Right atrium auricular region (tissue), 2 donors: Measurements from ENCODE around the gene FKBP10. TPM values are rescaled to one million over a fixed set of nuclear protein-coding genes. Genes with fewer than 3 reads are reported as not detected.
"Not testable (repeated sequence)": the region's sequence is repeated elsewhere in the genome, so short reads cannot be mapped to it uniquely, and the experiment has no call there.

Experiments
- DNase-seq: peaks from one replicate; pipeline ENCODE4 v3.0.0-alpha.2; 2019; ENCODE audit warnings: low spot score
- H3K27ac ChIP-seq, 2 donors: fragments of 200-600 bp; sonication (generic); 1 replicate in 1 of 2; 2 replicates in 1 of 2; pipeline ENCODE4 v1.5.1; 2016 to 2019
- H3K27me3 ChIP-seq, 2 donors: fragments of 200-600 bp; sonication (generic); one replicate each; pipeline versions ENCODE4 v1.5.1 to v1.6.0; 2017 to 2019
- H3K36me3 ChIP-seq: fragments of 200-600 bp; sonication (generic); one replicate; pipeline ENCODE4 v1.5.1; 2016
- H3K4me1 ChIP-seq, 2 donors: fragments of 200-600 bp; sonication (generic); one replicate each; pipeline versions ENCODE4 v1.5.1 to v1.6.0; 2017 to 2019
- H3K4me3 ChIP-seq, 2 donors: fragments of 200-600 bp; sonication (generic); 1 replicate in 1 of 2; 2 replicates in 1 of 2; pipeline ENCODE4 v1.5.1; 2017 to 2019; ENCODE audit warnings: mild to moderate bottlenecking in 1 of 2, moderate library complexity in 1 of 2
- H3K9me3 ChIP-seq, 2 donors: fragments of 200-600 bp; sonication (generic); one replicate each; pipeline ENCODE4 v1.5.1; 2019
- total RNA-seq, 2 donors: library from RNA; depleted of rRNA; stranded (reverse); fragments of >200 nt; gene quantifications; one replicate each; pipeline ENCODE4 v1.1.0, GENCODE V29; 2016
- TF ChIP-seq, protein P1 (sequence below), 2 donors: fragments of 200-600 bp; sonication (generic); IDR thresholded peaks; one replicate each; pipeline ENCODE4 v1.5.1; 2019; ENCODE audit warnings: antibody characterized with exemption in 2 of 2

Gene FKBP10
- total RNA-seq, 2 donors from 2014 or later, result 24.7 to 35.1 TPM

DNA sequence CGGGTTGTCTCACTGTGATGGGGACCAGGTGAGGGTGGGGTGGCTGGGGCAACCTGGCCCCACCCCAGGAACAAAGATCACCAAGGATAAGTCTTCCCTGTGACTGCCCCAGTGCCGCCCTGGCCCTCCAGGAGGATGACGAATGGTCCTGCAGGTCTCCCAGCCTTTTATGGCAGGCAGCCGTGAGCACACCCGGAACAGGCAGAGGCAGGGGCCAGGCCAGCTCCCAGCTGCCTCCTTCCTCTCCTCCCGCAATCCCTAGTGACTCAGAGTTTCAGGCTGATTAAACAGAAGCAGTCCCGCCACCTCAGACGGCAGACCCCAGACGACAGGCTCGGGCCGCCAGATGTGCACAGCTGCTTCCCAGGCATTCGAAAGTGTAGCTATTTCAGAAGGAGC, 39.6 kb upstream of the FKBP10 start:
- Histone ChIP-seq H3K4me1 (peaks cover 0 to 62% of the 10 kb centered on the region in 2 donors), H3K9me3 (no peaks in the 10 kb centered on the region), H3K4me3 (no peak overlapping the region), H3K27me3 (no peaks in the 10 kb centered on the region), H3K36me3 (peaks cover 48% of the 10 kb centered on the region), H3K27ac (peak overlapping the region; percentile 97)
- TF ChIP-seq, protein P1, sequence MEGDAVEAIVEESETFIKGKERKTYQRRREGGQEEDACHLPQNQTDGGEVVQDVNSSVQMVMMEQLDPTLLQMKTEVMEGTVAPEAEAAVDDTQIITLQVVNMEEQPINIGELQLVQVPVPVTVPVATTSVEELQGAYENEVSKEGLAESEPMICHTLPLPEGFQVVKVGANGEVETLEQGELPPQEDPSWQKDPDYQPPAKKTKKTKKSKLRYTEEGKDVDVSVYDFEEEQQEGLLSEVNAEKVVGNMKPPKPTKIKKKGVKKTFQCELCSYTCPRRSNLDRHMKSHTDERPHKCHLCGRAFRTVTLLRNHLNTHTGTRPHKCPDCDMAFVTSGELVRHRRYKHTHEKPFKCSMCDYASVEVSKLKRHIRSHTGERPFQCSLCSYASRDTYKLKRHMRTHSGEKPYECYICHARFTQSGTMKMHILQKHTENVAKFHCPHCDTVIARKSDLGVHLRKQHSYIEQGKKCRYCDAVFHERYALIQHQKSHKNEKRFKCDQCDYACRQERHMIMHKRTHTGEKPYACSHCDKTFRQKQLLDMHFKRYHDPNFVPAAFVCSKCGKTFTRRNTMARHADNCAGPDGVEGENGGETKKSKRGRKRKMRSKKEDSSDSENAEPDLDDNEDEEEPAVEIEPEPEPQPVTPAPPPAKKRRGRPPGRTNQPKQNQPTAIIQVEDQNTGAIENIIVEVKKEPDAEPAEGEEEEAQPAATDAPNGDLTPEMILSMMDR (IDR thresholded peaks at IDR 0.05), result no peak
- peak; percentile 79 for DNase-seq

DNA sequence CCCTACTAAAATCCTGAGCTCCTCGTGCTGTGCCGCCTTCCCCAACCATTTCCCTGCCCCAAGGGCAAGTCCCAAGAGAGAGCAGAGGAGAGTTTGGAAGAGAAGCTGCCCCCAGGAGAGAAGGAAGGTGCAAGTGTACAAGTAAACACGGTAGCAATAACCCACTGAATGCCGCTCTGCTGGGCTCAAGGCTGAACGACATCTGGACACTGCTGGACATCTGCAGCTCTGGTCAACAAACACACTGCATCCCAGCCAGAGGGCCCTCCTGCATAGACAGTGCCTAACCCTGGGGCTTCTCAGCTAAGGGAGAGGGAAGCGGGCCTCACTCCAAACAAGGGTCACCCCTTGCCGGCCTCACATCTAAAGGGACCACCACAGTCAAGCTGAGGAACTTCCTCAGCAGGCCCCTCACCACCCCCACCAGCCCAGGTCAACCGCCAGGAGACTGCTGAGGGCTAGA, 39.0 kb upstream of the FKBP10 start:
- Histone ChIP-seq H3K4me3 (no peak overlapping the region), H3K27ac (peak overlapping the region; percentile 97), H3K36me3 (peaks cover 42% of the 10 kb centered on the region), H3K4me1 (peaks cover 0 to 65% of the 10 kb centered on the region in 2 donors), H3K9me3 (no peaks in the 10 kb centered on the region), H3K27me3 (no peaks in the 10 kb centered on the region)
- no peak for DNase-seq
- TF ChIP-seq, protein P1 (IDR thresholded peaks at IDR 0.05), result no peak

DNA sequence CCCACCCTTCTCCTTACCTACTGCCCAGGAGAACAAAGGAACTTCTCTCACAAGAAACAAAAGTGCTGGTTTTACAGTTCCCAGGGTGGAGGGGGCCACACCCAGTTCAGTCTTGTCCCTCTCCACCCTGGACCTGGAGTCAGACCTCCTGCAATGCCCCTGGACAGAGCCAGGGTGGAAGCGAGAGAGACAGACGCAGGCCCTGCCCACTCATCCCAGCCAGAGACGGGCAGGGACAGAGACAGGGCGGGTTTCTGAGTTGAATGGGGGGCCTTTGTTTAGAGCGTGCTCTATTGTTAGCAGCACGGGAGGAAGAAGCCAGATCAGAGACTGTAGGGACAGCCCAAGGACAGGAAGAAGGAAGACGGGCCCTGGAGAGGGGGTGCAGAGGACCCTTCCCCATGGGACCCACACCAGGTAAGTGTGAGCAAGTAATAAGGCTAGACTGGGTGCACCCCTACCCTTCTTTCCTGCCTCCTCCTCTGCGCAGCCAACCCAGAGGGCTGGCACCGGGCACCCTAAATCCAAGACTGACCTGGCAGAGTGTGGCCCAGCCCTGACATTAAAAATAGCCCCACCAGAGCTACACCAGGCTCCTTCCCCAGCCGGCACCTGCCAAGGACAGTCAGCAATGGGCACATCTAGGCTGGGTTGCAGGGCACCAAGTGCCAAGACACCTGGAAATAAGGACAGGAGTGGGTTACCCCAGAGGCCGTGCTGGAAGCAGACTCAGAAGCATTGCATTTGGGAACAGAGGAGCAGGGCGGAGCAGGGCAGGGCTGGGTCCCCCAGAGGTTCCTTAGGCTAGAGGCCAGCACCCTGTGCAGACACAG, 37.2 kb upstream of the FKBP10 start:
- DNase-seq, result no peak
- Histone ChIP-seq H3K4me3 (no peak overlapping the region), H3K9me3 (no peaks in the 10 kb centered on the region), H3K36me3 (peaks cover 24% of the 10 kb centered on the region), H3K4me1 (peaks cover 0 to 84% of the 10 kb centered on the region in 2 donors), H3K27me3 (no peaks in the 10 kb centered on the region), H3K27ac (peak overlapping the region; percentile 97)
- TF ChIP-seq, protein P1 (IDR thresholded peaks at IDR 0.05), result no peak

DNA sequence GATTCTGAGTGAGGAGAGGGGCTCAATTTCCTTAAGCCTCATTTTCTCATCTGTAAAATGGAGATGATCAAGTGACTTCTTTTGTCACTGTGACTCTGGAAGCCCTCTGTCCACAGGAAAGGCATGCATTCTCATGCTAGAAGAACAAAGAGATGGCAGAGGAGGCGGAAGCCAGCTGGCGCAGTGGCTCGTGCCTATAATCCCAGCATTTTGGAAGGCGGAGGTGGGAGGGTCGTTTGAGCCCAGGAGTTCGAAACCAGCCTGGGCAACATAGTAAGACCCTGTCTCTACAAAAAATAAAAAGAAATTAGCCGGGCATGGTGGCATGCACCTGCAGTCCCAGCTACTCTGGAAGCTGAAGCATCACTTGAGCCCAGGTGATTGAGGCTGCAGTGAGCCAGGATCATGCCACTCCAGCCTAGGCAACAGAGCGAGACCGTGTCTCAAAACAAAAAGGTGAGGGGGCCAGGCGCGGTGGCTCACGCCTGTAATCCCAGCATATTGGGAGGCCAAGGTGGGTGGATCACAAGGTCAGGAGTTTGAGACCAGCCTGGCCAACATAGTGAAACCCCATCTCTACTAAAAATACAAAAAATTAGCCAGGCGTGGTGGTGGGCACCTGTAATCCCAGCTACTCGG, 36.4 kb upstream of the FKBP10 start:
- Histone ChIP-seq H3K36me3 (peaks cover 16% of the 10 kb centered on the region), H3K4me1 (peaks cover 0 to 92% of the 10 kb centered on the region in 2 donors), H3K27ac (peak overlapping the region; percentile 97)
- H3K27me3 ChIP-seq, H3K4me3 ChIP-seq, DNase-seq, H3K9me3 ChIP-seq: not testable (repeated sequence)

DNA sequence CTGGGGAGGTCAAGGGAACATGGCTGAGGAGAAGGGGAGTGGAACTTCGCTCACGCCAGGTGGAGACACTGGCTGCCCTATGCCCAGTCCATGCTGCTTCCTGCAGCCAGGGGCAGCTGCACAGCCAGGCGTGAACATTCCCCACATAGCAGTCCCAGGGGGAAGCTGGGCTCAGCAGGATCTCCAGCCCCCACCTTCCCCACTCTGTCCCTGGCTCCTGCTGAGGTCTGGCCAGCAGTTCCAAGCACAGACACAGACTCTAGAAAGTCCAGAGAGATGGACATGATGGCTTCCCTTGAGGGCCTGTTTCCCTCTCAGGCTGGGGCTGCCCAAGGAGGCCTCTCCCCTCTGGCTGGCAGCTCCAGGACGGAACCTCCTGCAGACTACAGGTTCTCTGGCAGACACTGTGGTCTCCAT, 35.6 kb upstream of the FKBP10 start:
- Histone ChIP-seq H3K27me3 (no peaks in the 10 kb centered on the region), H3K4me3 (peak overlapping the region in 1 of 2 donors; percentile 15), H3K27ac (peak overlapping the region; percentile 97), H3K4me1 (peaks cover 0 to 98% of the 10 kb centered on the region in 2 donors), H3K9me3 (no peaks in the 10 kb centered on the region), H3K36me3 (peaks cover 8% of the 10 kb centered on the region)
- no peak for DNase-seq
- TF ChIP-seq, protein P1 (IDR thresholded peaks at IDR 0.05), result peak; percentile 41 to 69

DNA sequence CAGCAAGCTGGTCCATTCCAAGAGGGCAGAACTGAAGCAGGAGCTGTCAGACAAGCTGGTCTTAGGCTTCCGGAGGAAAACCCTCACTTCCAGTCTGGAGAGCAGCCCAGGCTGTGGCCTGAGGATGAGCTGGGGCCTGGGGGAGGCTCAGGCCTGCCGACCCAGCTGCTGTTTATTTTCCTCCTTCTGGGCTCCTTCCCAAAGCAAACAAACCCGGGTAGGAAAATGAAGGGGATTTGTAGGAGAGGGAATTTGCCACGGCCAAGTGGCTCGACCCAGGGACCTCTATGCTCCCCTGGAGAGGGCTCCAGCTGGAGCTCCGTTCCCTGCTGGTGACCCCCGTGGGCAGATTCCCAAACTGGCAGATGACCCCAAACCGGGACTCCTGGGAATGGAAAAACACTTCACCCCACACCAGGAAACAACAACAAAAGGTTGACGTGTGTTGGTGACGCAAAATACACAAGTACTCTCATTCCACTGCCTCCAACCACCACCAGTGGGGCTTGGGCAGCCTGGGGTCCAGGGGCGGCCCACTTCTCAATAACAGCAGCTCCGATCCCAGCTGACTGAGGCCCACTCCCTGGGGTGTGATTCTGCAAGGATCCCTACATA, 35.1 kb upstream of the FKBP10 start:
- Histone ChIP-seq H3K4me3 (peak overlapping the region in 1 of 2 donors; percentile 15), H3K36me3 (peaks cover 5% of the 10 kb centered on the region)

More for the DNA sequence above, 35.1 kb upstream of the FKBP10 start:
- Histone ChIP-seq H3K27me3 (no peaks in the 10 kb centered on the region), H3K9me3 (no peaks in the 10 kb centered on the region), H3K4me1 (peaks cover 0 to 98% of the 10 kb centered on the region in 2 donors), H3K27ac (peak overlapping the region; percentile 97)
- DNase-seq, result peak; percentile 79
- TF ChIP-seq, protein P1 (IDR thresholded peaks at IDR 0.05), result no peak
